SJSA1 (cell line): ENCODE data around the gene ENOX1. TPM values are rescaled to one million over a fixed set of nuclear protein-coding genes. Genes with fewer than 3 reads are reported as not detected.

Experiments used
- DNase-seq, 2 experiments: peaks; one replicate each; pipeline ENCODE4 v3.0.0-alpha.2; 2015 to 2020; ENCODE audit warnings: low spot score in 2 of 2, low read depth in 1 of 2
- H3K27ac ChIP-seq: fragments of 250-450 bp; sonication (Bioruptor Pico); 2 replicates; pipeline ENCODE4 v1.5.1; 2020; ENCODE audit warnings: mild to moderate bottlenecking, moderate library complexity
- H3K27me3 ChIP-seq: fragments of 250-450 bp; sonication (Bioruptor Pico); replicated peaks from 2 replicates; pipeline ENCODE4 v1.5.1; 2020; ENCODE audit warnings: mild to moderate bottlenecking, moderate library complexity
- H3K36me3 ChIP-seq: fragments of 250-450 bp; sonication (Bioruptor Pico); 2 replicates; pipeline ENCODE4 v1.5.1; 2020; ENCODE audit warnings: mild to moderate bottlenecking
- H3K4me1 ChIP-seq: fragments of 250-450 bp; sonication (Bioruptor Pico); replicated peaks from 2 replicates; pipeline ENCODE4 v1.6.1; 2021; ENCODE audit warnings: mild to moderate bottlenecking
- H3K4me3 ChIP-seq: fragments of 250-450 bp; sonication (Bioruptor Pico); 2 replicates; pipeline ENCODE4 v1.5.1; 2020; ENCODE audit warnings: mild to moderate bottlenecking
- H3K9me3 ChIP-seq: fragments of 250-450 bp; sonication (Bioruptor Pico); replicated peaks from 2 replicates; pipeline ENCODE4 v1.5.1; 2020; ENCODE audit warnings: mild to moderate bottlenecking
- total RNA-seq: library from RNA; depleted of rRNA; stranded (reverse); fragments of >200 nt; shearing (Covaris generic); gene quantifications from 2 replicates; pipeline ENCODE4 v1.2.3, GENCODE V29; 2014

ENOX1 gene
- total RNA-seq, 1 experiment from 2014 or later, result 1.3 TPM

DNA sequence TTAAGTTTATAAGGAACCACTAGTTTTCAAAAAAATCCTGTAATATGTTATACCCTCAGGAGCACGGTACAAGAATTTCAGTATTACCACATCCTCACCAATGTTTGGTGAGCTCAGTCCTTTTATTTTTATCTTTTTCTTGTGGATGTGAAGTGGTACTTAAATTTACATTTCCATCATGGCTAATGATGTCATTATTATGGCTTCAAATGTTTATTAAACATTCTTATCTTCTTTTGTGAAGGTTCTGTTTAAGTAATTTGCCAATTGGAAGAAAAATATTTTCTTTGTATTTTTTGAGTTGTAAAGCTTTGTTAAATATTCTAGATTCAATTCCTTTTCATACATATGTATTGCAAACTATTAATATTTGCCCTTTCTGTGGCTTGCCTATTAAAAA, 291.0 kb downstream of the ENOX1 start:
- Histone ChIP-seq H3K27me3 (no peaks in the 10 kb centered on the region), H3K4me3 (no peak overlapping the region), H3K36me3 (no peaks in the 10 kb centered on the region), H3K9me3 (no peaks in the 10 kb centered on the region), H3K4me1 (no peaks in the 10 kb centered on the region), H3K27ac (no peak overlapping the region)
- no peak for DNase-seq

DNA sequence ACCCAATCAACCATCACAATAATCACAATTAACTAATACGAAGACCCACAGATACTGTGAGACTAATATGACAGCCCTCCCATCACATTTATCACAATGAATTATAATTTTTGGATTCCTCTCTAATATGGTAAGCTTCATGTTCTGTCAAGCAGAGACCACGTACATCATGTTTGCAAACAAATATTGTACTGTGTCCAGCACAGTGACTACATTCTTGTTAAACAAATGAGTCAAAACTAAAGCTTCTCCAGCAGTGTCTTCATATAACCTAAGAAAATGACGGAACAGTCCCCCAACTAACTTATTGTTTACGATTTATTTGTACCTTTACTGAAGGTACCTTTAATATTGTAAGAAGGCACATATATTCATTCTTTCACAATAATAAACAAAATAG, 292.6 kb downstream of the ENOX1 start:
- no peaks in the 10 kb centered on the region for H3K36me3 ChIP-seq
- no peaks in the 10 kb centered on the region for H3K4me1 ChIP-seq
- no peaks in the 10 kb centered on the region for H3K9me3 ChIP-seq
- H3K27me3 ChIP-seq, result no peaks in the 10 kb centered on the region
- no peak for DNase-seq
- no peak overlapping the region for H3K27ac ChIP-seq
- no peak overlapping the region for H3K4me3 ChIP-seq

DNA sequence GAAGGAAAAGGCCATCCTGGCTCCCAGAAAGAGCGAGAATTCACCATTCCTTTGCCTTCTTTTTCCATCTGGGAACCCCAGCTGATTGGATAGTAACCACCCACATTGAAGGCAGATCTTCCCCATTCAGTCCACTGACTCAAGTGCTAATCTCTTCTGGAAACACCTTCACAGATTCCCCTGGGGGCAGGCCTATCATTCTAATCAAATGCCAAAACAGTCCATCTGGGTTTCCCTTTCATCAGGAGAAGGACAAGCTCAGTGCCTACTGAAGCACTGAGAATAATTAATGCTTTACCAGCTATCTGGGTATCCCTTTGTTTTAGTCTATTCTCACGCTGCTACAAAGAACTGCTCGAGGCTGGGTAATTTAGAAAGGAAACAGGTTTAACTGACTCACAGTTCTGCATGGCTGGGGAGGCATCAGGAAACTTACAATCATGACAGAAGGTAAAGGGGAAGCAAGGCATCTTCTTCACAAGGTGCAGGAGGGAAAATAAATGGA, 293.2 kb downstream of the ENOX1 start:
- no peaks in the 10 kb centered on the region for H3K4me1 ChIP-seq
- DNase-seq, result no peak
- no peaks in the 10 kb centered on the region for H3K36me3 ChIP-seq
- H3K27ac ChIP-seq, result no peak overlapping the region
- H3K9me3 ChIP-seq, result no peaks in the 10 kb centered on the region
- no peaks in the 10 kb centered on the region for H3K27me3 ChIP-seq
- no peak overlapping the region for H3K4me3 ChIP-seq

DNA sequence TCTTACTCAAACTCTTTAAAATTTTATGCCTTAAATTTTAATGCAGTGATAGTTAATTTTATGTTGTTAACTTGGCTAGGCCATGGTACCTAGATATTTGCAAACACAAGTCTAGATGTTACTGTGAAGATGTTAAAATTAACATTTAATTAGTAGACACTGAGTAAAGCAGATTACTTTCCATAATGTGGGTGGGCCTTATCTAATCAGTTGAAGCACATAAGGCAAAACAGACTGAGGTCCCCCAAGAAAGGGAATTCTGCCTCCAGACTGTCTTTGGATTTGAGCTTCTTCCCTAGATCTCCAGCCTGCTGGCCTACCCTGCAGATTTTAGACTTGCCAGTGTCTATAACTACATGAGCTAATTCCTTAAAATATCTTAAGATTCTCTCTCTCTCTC, 294.0 kb downstream of the ENOX1 start:
- H3K4me1 ChIP-seq, result no peaks in the 10 kb centered on the region
- H3K27ac ChIP-seq, result no peak overlapping the region

DNA sequence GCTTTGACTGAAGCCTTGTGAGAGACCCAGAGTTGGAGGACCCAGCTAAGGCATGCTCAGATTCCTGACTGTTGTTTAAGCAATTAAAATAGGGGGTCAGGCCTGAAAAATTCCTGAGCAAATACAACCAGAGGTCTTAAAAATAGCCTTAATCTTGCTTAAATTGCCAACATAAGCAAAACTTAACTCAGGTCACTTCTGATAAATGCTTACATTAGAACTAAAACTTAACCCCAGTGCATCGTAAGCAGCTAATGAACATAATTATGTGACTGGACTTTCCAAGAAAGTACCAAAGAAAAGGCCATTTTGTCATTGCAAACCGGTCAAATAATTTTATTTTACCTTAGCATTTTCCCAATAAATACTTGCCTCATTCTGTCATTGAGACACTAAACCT, 294.5 kb downstream of the ENOX1 start:
- no peaks in the 10 kb centered on the region for H3K9me3 ChIP-seq
- H3K27me3 ChIP-seq, result no peaks in the 10 kb centered on the region
- no peak overlapping the region for H3K4me3 ChIP-seq
- no peaks in the 10 kb centered on the region for H3K36me3 ChIP-seq
- no peak for DNase-seq
- H3K4me1 ChIP-seq, result no peaks in the 10 kb centered on the region
- no peak overlapping the region for H3K27ac ChIP-seq

More for the DNA sequence above, 294.0 kb downstream of the ENOX1 start:
- no peak for DNase-seq
- no peaks in the 10 kb centered on the region for H3K36me3 ChIP-seq
- H3K27me3 ChIP-seq, result no peaks in the 10 kb centered on the region
- no peak overlapping the region for H3K4me3 ChIP-seq
- no peaks in the 10 kb centered on the region for H3K9me3 ChIP-seq

DNA sequence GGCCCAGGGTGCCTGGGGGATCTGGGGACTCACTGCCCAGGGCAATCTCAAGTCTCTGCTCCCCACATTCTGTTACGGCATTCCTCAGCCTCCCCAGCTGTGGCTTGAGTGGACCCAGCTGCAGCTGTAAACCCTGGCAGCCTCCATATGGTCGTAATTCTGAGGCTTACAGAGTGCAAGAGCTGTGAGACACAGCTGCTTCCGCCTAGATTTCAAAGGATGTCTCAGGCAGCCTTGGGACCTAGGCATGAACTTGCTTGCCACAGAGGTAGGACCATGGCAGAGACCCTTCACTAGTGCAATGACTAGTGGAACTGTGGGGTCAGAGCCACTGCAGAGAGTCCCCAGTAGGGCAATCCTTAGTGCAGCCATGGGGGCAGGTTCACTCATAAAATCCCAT, 297.5 kb downstream of the ENOX1 start:
- H3K27ac ChIP-seq, result no peak overlapping the region
- DNase-seq, result no peak
- no peaks in the 10 kb centered on the region for H3K9me3 ChIP-seq
- no peaks in the 10 kb centered on the region for H3K36me3 ChIP-seq
- H3K4me1 ChIP-seq, result no peaks in the 10 kb centered on the region
- no peaks in the 10 kb centered on the region for H3K27me3 ChIP-seq
- H3K4me3 ChIP-seq, result no peak overlapping the region

DNA sequence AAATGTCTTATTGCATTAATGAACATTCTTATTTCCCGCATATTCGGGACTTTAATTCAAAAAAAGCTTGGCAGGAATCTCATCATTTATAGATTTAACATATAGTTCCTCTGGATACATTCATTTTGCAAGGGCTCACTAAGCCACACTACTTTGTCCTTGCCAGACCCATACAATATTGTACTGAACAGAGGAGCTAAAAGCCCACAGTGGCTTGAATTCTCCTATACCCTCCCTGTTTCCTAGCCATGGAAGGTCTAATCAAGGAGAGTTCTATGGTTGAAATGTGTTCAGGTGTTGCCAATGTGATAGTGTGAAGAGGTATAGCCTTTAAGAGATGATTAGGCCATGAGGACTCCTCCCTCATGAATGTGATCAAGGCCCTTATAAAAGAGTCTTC, 298.9 kb downstream of the ENOX1 start:
- H3K36me3 ChIP-seq, result no peaks in the 10 kb centered on the region
- no peak overlapping the region for H3K4me3 ChIP-seq
- no peaks in the 10 kb centered on the region for H3K9me3 ChIP-seq
- no peaks in the 10 kb centered on the region for H3K4me1 ChIP-seq
- no peak for DNase-seq
- H3K27me3 ChIP-seq, result no peaks in the 10 kb centered on the region
- H3K27ac ChIP-seq, result no peak overlapping the region

DNA sequence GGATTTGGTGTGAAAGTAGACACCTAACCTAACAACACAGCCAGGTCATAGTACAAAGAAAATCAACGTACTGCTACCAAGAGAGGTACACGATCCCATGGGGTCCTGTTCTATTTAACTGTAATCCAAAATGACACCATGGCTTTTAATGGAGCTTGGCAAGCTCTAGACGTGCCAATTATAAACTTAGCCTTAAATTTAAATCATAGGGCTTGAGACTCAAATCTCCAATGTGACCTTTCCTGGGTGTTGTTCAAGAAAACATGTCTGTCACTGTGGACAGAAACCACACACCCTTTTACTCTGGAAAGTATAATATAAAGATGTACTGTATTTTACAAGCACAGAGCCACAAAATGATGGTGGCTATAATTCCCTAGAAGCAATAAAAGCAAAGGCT, 299.3 kb downstream of the ENOX1 start:
- H3K4me3 ChIP-seq, result no peak overlapping the region
- no peaks in the 10 kb centered on the region for H3K27me3 ChIP-seq
- no peak overlapping the region for H3K27ac ChIP-seq
- no peaks in the 10 kb centered on the region for H3K4me1 ChIP-seq
- no peak for DNase-seq
- no peaks in the 10 kb centered on the region for H3K36me3 ChIP-seq
- H3K9me3 ChIP-seq, result no peaks in the 10 kb centered on the region

DNA sequence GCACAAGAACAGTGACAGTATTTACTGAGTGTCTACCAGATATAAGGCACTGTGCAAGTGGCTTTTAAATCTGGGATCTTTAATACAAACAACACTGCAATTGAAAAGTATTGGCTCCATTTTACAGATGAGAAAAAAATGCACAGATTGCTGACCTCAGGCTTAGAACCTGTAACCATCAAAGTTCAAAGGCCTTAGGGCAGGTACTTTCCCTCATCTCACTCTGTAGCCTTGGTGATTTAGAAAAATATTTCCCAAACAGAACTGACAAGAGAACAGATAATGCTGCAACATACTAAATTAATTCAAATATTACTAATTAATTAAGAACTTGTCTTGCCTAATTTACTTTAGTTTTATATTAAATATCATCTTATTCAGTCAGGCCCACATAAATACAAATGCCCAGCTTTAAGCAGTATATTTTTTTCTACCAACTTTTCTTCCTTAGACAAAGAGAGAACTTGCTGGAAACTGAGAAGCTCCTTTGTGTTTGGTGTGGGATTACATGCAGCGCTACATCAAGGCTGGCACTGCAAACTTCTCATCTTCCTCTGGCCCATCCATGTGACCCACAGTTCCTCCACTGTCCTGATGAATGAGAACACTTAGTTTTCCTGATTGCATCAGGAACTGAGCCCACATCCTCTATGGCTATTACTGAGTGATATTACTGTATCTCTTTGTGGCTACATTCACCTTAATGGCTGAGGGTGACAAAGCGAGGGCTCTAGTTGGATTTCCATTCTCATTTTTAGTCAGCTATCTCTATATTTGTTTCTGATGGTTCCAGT, 302.1 kb downstream of the ENOX1 start:
- Histone ChIP-seq H3K4me1 (no peaks in the 10 kb centered on the region), H3K27ac (no peak overlapping the region), H3K36me3 (no peaks in the 10 kb centered on the region), H3K4me3 (no peak overlapping the region), H3K27me3 (no peaks in the 10 kb centered on the region), H3K9me3 (no peaks in the 10 kb centered on the region)
- no peak for DNase-seq

DNA sequence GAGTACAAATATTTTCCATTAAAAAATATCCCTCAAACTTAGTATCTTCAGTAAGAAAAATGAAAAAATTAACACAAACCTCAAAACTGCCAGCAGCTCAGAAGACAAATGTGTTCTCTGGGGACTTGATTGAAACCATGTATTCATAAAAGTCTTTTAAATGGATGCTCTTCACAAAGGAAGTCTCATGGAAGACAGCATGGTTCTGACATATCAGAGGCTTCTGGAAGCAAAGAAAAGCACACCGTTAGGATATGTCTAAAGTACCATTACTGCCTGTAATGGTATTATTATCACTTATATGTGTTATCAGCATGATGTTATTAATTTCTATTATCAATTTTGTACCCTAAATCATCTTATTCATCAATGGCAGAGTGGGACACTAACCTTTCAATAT, 302.8 kb downstream of the ENOX1 start:
- no peak for DNase-seq
- Histone ChIP-seq H3K4me3 (no peak overlapping the region), H3K27me3 (no peaks in the 10 kb centered on the region), H3K27ac (no peak overlapping the region), H3K36me3 (no peaks in the 10 kb centered on the region), H3K4me1 (no peaks in the 10 kb centered on the region), H3K9me3 (no peaks in the 10 kb centered on the region)

DNA sequence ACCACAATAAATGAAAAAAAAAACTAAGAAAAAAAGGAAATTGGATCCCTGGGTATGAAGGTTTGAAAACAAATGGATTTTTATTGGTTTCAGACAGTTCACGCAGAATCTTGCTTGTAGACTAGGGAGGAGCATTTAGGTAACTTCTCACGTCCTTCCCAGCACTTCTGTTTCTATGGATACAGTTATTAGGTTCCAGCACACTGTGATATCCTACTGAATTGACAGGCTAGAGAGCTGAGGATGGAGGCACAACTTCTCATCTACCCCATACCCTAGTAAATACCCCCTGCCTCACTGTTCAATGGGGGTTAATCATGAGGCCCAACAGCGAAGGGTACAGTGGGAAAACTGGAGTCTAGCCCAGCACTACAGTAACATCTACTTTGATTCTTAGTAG, 304.1 kb downstream of the ENOX1 start:
- no peak overlapping the region for H3K4me3 ChIP-seq
- no peaks in the 10 kb centered on the region for H3K27me3 ChIP-seq
- no peak for DNase-seq
- H3K36me3 ChIP-seq, result no peaks in the 10 kb centered on the region
- H3K27ac ChIP-seq, result no peak overlapping the region
- no peaks in the 10 kb centered on the region for H3K4me1 ChIP-seq
- H3K9me3 ChIP-seq, result no peaks in the 10 kb centered on the region

DNA sequence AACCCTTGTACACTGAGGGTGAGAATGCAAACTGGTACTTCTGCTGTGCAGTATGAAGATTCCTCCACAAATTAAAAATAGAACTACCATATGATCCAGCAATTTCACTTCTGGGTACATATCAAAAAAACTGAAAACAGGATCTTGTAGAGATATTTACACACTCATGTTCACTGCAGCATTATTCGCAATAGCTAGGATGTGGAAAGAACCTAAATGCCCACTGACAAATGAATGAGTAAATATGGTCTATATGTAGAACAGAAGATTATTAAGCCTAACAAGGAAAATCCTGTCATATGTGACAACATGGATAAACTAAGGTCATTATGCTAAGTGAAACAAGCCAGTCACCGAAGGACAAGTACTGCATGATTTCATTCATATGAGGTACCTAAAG, 304.7 kb downstream of the ENOX1 start:
- Histone ChIP-seq H3K27ac (no peak overlapping the region), H3K4me1 (no peaks in the 10 kb centered on the region)
- DNase-seq, result no peak

DNA sequence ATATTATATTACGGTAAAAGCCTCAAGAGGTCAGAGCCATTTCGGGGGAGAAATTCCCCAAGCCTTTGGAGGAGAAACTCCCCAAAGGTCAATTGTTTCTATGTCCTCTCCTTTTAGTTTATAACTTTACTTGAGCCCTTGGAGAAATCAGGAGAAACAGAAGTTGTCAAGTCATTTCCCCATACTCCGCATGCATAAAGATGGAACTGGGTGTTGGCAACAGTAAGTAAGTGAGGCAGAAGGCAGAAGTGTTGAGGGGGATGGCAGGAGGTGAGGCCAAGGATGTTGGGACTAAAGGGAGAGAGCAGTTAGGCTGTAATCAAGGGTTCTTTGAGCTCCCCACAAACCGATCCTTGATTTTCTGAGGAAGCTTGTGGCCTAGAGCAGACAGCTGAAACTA, 307.9 kb downstream of the ENOX1 start:
- DNase-seq, result no peak
- H3K27ac ChIP-seq, result no peak overlapping the region
- no peaks in the 10 kb centered on the region for H3K9me3 ChIP-seq
- H3K27me3 ChIP-seq, result no peaks in the 10 kb centered on the region
- H3K4me1 ChIP-seq, result no peaks in the 10 kb centered on the region
- H3K4me3 ChIP-seq, result no peak overlapping the region
- H3K36me3 ChIP-seq, result no peaks in the 10 kb centered on the region

More for the DNA sequence above, 304.7 kb downstream of the ENOX1 start:
- no peak overlapping the region for H3K4me3 ChIP-seq
- H3K36me3 ChIP-seq, result no peaks in the 10 kb centered on the region
- H3K9me3 ChIP-seq, result no peaks in the 10 kb centered on the region
- H3K27me3 ChIP-seq, result no peaks in the 10 kb centered on the region

DNA sequence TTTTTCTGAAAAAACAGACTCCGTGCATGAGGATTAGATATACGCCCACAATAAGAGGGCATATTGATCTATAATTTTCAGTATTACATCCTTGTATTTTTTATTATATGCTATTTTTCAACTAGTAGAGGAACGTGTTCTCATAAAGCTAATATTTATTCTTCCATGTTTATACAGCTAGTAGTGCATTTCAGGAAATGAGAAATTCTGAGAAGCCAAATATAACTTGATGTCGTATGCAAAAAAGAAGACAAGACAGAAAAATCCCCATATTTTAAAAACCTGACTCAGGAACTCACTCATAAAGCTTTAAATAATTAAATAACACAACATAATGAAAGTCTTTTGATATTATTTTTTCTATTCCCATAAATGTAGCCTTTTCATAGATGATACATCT, 308.6 kb downstream of the ENOX1 start:
- DNase-seq, result no peak
- H3K27ac ChIP-seq, result no peak overlapping the region
- H3K27me3 ChIP-seq, result no peaks in the 10 kb centered on the region
- no peak overlapping the region for H3K4me3 ChIP-seq
- no peaks in the 10 kb centered on the region for H3K4me1 ChIP-seq
- H3K9me3 ChIP-seq, result no peaks in the 10 kb centered on the region
- H3K36me3 ChIP-seq, result no peaks in the 10 kb centered on the region

DNA sequence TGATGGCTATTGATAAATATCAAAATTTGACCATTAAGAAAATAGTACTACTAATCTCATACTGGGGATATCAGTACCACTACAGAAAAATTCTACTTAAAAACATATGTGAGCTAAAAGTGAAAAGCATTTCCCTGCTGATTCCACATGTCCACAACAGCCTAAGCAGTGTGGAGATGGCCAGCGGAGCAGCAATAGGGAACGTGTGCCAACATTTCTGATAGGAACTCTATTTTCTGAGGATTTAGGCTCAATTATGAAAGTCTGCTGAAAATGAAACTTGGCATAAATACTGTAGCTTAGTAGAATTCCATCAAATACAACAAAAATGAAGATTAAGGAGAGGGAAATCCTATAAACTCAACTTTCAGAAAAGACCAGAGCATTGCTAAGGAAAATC, 311.6 kb downstream of the ENOX1 start:
- H3K27me3 ChIP-seq, result no peaks in the 10 kb centered on the region
- no peaks in the 10 kb centered on the region for H3K9me3 ChIP-seq
- H3K4me1 ChIP-seq, result no peaks in the 10 kb centered on the region
- H3K4me3 ChIP-seq, result no peak overlapping the region
- no peak overlapping the region for H3K27ac ChIP-seq
- no peak for DNase-seq
- H3K36me3 ChIP-seq, result no peaks in the 10 kb centered on the region
